Measurements from ENCODE around the gene DAPK2.

Gene DAPK2

DNA sequence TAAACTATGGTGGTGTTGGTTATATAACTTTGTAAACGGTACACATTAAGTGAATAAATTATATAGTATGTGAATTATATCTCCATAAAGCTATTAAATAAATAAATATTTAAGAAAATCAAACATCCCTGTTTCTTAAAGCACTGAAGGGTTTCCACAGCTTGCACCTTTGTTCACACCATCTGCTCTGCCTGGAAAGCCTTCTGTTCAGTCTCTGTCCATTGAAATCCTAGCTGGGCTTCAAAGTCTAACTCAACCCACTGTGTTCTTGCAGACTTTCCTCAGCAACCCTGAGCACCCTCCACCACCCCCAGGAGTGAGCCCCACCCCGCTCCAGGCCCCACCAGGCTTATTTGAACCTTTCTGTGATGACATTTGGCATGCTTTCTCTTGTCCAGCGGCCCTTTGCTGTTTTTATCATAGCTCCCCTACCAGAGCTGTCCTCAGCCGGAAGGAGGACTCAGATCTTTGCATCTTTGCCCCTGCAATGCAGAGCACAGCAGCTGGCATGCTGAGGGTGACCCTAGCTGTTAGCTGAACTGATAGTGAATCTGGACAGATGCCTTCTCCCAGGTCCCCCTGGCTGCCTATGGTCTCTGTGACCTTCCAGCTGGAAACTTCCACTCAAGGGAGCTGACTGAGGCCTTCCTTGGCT, 105.2 kb downstream of the DAPK2 start:
- no peak for DNase-seq

GRCh38 chr15:63939531-63940130, 106.7 kb downstream of the DAPK2 start:
- DNase-seq = no peak

- DNase-seq = no peak
Observed at GRCh38 chr15:63938486-63939061, 107.7 kb downstream of the DAPK2 start.

DNA sequence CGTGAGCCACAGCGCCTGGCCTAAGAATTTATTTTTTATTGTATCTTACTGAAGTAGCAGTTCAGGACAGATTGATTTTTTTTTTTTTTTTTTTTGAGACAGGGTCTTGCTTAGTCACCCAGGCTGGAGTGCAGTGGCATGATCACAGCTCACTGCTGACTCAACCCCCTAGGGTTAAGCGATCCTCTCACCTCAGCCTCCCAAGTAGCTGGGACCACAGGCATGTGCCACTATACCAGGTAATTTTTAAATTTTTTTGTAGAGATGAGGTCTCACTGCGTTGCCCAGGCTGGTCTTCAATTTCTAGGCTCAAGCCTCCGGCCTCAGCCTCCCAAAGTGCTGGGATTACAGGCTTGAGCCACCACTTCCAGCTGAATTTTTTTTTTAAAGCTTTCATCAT, 112.8 kb downstream of the DAPK2 start:
- DNase-seq = no peak

GRCh38 chr15:63931556-63931955, 114.7 kb downstream of the DAPK2 start:
- no peak for DNase-seq

DNA sequence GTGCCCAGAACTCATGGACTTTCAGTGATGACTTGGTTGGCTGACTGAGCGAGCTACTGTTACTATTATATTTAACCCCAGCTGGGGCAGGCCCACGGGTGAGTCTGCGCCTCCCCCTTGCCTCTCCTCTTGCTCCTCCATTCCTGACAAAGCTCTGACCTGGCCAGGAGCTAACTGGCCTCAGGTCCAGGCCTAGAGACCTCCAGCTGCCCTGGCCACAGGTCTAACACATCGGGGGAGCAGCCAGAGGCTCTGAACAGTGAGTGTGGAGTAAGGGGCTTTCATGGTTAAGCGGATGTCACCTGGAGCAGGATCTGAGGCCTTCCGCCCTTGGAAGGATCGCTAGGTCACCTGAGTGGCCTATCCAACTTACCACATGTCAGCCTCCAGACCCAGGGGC, 116.3 kb downstream of the DAPK2 start:
- no peak for DNase-seq

- no peak for DNase-seq
Observed at GRCh38 chr15:63928185-63928842, 118.0 kb downstream of the DAPK2 start.

DNA sequence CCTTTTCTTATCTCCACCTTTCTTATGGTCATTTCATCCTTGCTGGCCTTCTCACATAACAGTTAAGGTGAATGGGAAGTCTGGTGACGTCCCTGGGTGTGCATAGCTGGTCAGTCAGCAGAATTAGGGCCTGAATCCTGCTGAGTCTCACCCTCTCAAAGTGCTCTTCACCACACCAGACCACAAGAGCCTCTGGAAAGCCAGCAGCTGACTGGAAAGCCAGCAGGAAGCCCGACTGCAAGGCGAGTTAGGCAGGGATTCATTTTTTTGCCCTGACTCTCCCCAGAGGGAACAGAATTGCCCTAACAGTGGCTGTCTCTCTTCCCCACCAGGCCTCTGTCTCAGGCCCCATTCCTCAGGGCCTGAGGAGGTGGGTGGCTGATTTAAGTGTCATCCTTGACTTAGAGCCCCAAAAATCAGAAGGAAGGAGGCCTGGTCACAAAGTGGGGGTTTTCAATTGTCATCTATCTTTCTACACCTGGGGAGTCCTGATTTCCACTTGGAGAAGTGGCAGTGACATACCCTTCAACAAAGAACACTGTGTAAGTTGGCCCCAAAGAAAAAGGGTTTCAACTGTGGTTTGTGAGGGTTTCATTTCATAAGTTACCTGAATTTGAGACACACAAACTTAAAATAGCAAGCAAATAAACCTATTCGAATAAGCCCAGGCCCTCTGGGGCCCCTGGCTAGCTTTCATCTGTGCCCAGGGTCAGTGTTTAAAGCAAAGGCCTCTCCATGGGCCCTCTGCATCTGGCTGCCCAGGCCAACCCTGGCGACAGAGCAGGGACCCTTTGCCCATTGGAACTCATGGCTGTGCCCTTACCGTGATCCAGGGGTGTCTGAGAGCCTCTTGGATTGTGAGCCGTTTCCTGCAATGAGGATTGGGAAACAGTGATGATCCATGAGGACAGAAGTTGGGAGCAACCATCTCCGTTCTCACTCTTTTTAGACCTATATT, 122.0 kb downstream of the DAPK2 start:
- no peak for DNase-seq

GRCh38 chr15:63922916-63923315, 123.4 kb downstream of the DAPK2 start:
- no peak for DNase-seq

- no peak for DNase-seq
Observed at GRCh38 chr15:63922261-63922904, 123.9 kb downstream of the DAPK2 start.

DNA sequence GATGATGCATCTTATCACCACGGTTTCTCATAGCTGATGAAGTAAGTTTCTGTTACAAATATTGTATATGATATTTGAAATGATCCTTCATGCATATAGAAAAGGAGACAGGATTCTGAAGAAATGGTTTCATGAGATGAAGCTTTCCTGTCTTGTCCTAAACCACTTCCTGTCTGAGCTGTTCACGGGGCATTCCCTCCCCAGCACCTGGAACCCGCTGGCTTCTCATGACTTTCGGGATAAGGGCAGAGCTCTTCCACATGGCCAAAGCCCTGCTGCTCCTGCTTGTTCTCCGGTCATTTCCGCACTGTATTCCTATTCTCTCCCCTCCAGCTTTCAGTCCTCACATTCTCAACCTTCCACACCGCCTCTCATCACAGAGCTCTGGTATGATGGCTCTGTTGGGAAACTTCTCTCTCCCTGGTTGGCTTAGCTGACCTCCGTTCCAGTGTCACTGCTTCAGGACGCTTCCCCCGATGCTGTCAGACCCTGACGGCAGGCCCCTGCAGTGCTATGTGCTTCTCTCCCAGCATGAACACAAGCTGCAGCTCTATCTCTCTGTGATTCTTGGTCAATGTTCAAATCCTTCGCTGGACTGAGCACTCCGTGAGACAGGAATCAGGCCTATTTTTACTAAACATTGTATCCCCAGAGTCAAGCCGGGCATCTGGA, 125.6 kb downstream of the DAPK2 start:
- no peak for DNase-seq

DNA sequence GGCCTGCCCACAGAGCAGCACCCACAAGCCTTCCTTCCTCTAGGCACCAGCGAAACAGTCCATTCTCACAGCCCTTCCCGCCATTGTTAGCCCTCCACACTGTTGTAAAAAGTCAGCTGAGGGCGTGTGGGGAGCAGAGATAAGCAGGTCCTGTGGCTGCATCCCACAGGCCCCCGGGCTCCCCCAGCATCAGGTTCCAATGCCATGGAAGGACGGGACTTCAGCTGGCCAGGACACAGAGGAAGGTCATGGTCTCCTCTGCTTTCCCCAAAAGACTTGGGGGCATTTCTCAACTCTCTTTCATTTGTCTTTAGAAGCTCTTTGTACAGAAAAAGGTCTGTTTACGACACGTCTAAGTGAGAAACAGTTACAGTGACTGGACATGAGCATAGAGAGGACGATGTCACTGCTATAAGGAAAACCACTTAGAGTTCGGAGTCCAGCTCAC, 127.4 kb downstream of the DAPK2 start:
- no peak for DNase-seq

DNA sequence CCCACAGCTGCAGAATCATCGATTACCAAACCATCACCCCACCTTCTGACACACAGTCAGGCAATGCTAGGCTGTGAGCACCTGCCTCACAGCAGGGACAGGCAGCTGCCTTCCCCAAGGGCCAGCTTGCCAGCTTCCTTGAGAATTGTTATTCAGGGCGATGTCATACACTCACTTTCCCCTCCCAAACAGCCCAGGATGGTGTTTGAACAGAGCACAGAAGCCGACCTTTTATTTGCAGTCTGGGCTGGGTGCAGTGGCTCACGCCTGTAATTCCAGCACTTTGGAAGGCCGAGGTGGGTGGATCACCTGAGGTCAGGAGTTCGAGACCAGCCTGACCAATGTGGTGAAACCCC, 128.0 kb downstream of the DAPK2 start:
- DNase-seq = no peak

- no peak for DNase-seq
Observed at GRCh38 chr15:63917588-63918316, 128.5 kb downstream of the DAPK2 start.

- no peak for DNase-seq
Observed at GRCh38 chr15:63915873-63916771, 130.2 kb downstream of the DAPK2 start.

DNA sequence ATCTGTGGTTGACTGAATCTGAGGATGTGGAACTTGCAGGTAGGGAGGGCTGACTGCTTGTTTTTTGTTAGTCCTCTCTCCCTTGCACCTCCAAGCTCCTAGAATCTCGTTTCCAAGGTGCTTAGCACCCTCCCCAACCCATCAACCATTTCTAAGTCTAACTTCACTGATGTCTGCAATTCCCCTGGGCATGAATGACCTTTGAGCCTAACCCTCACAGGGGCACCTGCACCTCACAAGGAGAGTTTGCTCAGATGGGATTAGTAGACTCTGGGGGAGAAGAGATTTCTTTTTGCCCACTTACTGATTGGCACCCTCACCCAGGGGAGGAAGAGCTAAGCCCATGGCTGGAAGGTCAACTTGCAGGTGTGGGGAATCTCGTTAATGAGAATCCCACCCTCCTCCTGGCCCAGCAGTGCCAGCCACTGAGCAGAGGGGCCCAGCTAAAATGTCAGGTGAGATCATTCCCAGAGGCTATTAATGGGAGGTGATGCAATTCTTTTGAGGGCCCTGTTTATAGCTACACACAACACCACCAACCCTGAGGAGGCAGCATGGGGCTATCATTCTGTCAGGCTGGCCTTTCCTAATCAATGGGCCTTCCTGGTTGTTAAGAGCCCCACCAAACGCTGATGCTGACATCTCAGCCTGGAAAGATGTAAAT, 130.9 kb downstream of the DAPK2 start:
- no peak for DNase-seq

GRCh38 chr15:63913786-63914315, 132.4 kb downstream of the DAPK2 start:
- DNase-seq = no peak

GRCh38 chr15:63913336-63913735, 132.9 kb downstream of the DAPK2 start:
- DNase-seq = no peak

- DNase-seq = no peak
Observed at GRCh38 chr15:63912061-63912615, 134.1 kb downstream of the DAPK2 start.
